Fibroblast of the aortic adventitia (primary cell): ENCODE measurements around the gene KCNH1. TPM values are rescaled to one million over a fixed set of nuclear protein-coding genes. Genes with fewer than 3 reads are reported as not detected.

ENCODE experiments used
- DNase-seq: peaks from one replicate; pipeline ENCODE4 v3.0.0-alpha.2; 2010; ENCODE audit warnings: low read depth
- H3K4me3 ChIP-seq: 2 replicates; pipeline ENCODE4 v1.5.1; 2011; ENCODE audit warnings: low read depth, mild to moderate bottlenecking, control low read depth, low read length, moderate library complexity
- CTCF ChIP-seq: IDR thresholded peaks from 2 replicates; pipeline ENCODE4 v1.5.1; 2011; ENCODE audit warnings: mild to moderate bottlenecking, low read length, control low read depth, inconsistent platforms; ENCODE audit not compliant: insufficient read depth
- total RNA-seq: library from RNA; depleted of rRNA; stranded (reverse); fragments of >200 nt; gene quantifications from 2 replicates; pipeline ENCODE4 v1.2.3, GENCODE V29; 2012; ENCODE audit warnings: low replicate concordance

KCNH1 gene
- total RNA-seq, 1 donor, result not detected

- DNase-seq, result no peak
- H3K4me3 ChIP-seq, result no peak overlapping the region
- TF ChIP-seq CTCF, result no peak
Observed at GRCh38 chr1:210684466-210685294, 449.3 kb downstream of the KCNH1 start.

- TF ChIP-seq CTCF, result no peak
Observed at GRCh38 chr1:210683403-210684047, 450.4 kb downstream of the KCNH1 start.

GRCh38 chr1:210681158-210681557 lies 452.8 kb downstream of the KCNH1 start:
- DNase-seq, result no peak
- no peak overlapping the region for H3K4me3 ChIP-seq
- TF ChIP-seq CTCF, result no peak

More at GRCh38 chr1:210683403-210684047, 450.4 kb downstream of the KCNH1 start:
- H3K4me3 ChIP-seq, result no peak overlapping the region
- no peak for DNase-seq

GRCh38 chr1:210678306-210678705 lies 455.6 kb downstream of the KCNH1 start:
- DNase-seq, result no peak
- no peak for TF ChIP-seq CTCF
- H3K4me3 ChIP-seq, result no peak overlapping the region

- H3K4me3 ChIP-seq, result no peak overlapping the region
- DNase-seq, result no peak
- TF ChIP-seq CTCF, result no peak
Observed at GRCh38 chr1:210677533-210677932, 456.4 kb downstream of the KCNH1 start.

GRCh38 chr1:210676539-210676938 lies 457.4 kb downstream of the KCNH1 start:
- DNase-seq, result no peak
- no peak for TF ChIP-seq CTCF
- H3K4me3 ChIP-seq, result no peak overlapping the region

- no peak overlapping the region for H3K4me3 ChIP-seq
- TF ChIP-seq CTCF, result no peak
- DNase-seq, result no peak
Observed at GRCh38 chr1:210674151-210674550, 459.8 kb downstream of the KCNH1 start.
